ENCODE results near the gene CHCHD10. TPM values are rescaled to one million over a fixed set of nuclear protein-coding genes. Genes with fewer than 3 reads are reported as not detected.
A peak's percentile ranks its signal among the peaks of the same experiment; 100 is the strongest.

CHCHD10 gene
- total and polyA plus RNA-seq, 2 of the 13 experiments (the other 11 are each of a cell fraction or from before 2014, with no cell fraction given): 37.0 to 62.8 TPM

GRCh38 chr22:23784215-23784732 lies 16.5 kb upstream of the CHCHD10 start (continued):
- TF ChIP-seq, protein P1, sequence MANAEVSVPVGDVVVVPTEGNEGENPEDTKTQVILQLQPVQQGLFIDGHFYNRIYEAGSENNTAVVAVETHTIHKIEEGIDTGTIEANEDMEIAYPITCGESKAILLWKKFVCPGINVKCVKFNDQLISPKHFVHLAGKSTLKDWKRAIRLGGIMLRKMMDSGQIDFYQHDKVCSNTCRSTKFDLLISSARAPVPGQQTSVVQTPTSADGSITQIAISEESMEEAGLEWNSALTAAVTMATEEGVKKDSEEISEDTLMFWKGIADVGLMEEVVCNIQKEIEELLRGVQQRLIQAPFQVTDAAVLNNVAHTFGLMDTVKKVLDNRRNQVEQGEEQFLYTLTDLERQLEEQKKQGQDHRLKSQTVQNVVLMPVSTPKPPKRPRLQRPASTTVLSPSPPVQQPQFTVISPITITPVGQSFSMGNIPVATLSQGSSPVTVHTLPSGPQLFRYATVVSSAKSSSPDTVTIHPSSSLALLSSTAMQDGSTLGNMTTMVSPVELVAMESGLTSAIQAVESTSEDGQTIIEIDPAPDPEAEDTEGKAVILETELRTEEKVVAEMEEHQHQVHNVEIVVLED (CRISPR knock-in tag; IDR thresholded peaks at IDR 0.05; ENCODE audit: borderline replicate concordance): peak; percentile 36; the same call in 1 of the 2 replicates
- TF ChIP-seq, protein P2, sequence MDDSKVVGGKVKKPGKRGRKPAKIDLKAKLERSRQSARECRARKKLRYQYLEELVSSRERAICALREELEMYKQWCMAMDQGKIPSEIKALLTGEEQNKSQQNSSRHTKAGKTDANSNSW (CRISPR knock-in tag; IDR thresholded peaks at IDR 0.05; ENCODE audit: borderline replicate concordance): 0 out of 2 replicates have a peak, but pooled peaks have one; percentile 9
- TF ChIP-seq NFKB2 (CRISPR knock-in tag; IDR thresholded peaks at IDR 0.05; ENCODE audit: borderline replicate concordance) (peak; percentile 49; the same call in 1 of the 2 replicates), ETV5 (CRISPR knock-in tag; IDR thresholded peaks at IDR 0.05; ENCODE audit: borderline replicate concordance) (no peak), ZNF569 (CRISPR knock-in tag; IDR thresholded peaks at IDR 0.05; ENCODE audit: borderline replicate concordance) (no peak), HOXA3 (CRISPR knock-in tag; IDR thresholded peaks at IDR 0.05) (0 out of 2 replicates have a peak, but pooled peaks have one; percentile 32), ZMYM2 (CRISPR knock-in tag; IDR thresholded peaks at IDR 0.05) (0 out of 2 replicates have a peak, but pooled peaks have one; percentile 25), HNF4G (IDR thresholded peaks at IDR 0.05; ENCODE audit: borderline replicate concordance, low read depth, low read length) (peak; percentile 85), HNF4G (CRISPR knock-in tag; IDR thresholded peaks at IDR 0.05; ENCODE audit: borderline replicate concordance, low read depth) (peak; percentile 41; the same call in 1 of the 2 replicates), ZNF629 (CRISPR knock-in tag; conservative IDR thresholded peaks at IDR 0.05) (no peak), FOXA1 (IDR thresholded peaks at IDR 0.05) (no peak), FOXA1 (CRISPR knock-in tag; IDR thresholded peaks at IDR 0.05) (no peak), ZKSCAN5 (CRISPR knock-in tag; IDR thresholded peaks at IDR 0.05) (no peak), MYPOP (CRISPR knock-in tag; IDR thresholded peaks at IDR 0.05) (no peak), BCL6 (CRISPR knock-in tag; IDR thresholded peaks at IDR 0.05) (no peak), ZNF644 (CRISPR knock-in tag; IDR thresholded peaks at IDR 0.05; ENCODE audit: low read depth) (0 out of 2 replicates have a peak, but pooled peaks have one; percentile 62), ATF7 (IDR thresholded peaks at IDR 0.05) (no peak), ATF7 (CRISPR knock-in tag; IDR thresholded peaks at IDR 0.05) (no peak), ZNF703 (CRISPR knock-in tag; IDR thresholded peaks at IDR 0.05; ENCODE audit: borderline replicate concordance) (no peak), PTBP1 (IDR thresholded peaks at IDR 0.05; ENCODE audit: low read depth, low read length, poor library complexity, severe bottlenecking) (no peak), ATF6 (CRISPR knock-in tag; conservative IDR thresholded peaks at IDR 0.05) (no peak), NFE2L2 (IDR thresholded peaks at IDR 0.05; ENCODE audit: low read length) (no peak), NFIC (IDR thresholded peaks at IDR 0.05; ENCODE audit: low read length) (no peak), SP2 (CRISPR knock-in tag; IDR thresholded peaks at IDR 0.05) (no peak), BATF2 (CRISPR knock-in tag; IDR thresholded peaks at IDR 0.05) (no peak), KDM1A (CRISPR knock-in tag; IDR thresholded peaks at IDR 0.05) (no peak), FOXA3 (CRISPR knock-in tag; IDR thresholded peaks at IDR 0.05) (0 out of 2 replicates have a peak, but pooled peaks have one; percentile 22), ZFY (CRISPR knock-in tag; IDR thresholded peaks at IDR 0.05) (0 out of 2 replicates have a peak, but pooled peaks have one; percentile 52)
